Esophagus muscularis mucosa (tissue), 3 donors: ENCODE results near the gene SH3TC2.

ENCODE experiments used
- POLR2A ChIP-seq: fragments of 450-650 bp; IDR thresholded peaks from one replicate; pipeline ENCODE4 v1.6.1; 2017; ENCODE audit warnings: antibody characterized with exemption, moderate library complexity, mild to moderate bottlenecking, low read depth
- POLR2AphosphoS5 ChIP-seq, 2 donors: sonication (generic); formaldehyde crosslinking; IDR thresholded peaks; one replicate each; pipeline ENCODE4 v1.6.1; 2017; ENCODE audit warnings: antibody characterized with exemption in 2 of 2
- TF ChIP-seq, protein P1 (sequence below), 3 experiments: fragments of 200-600 bp in 2 of 3; fragments of 450-650 bp in 1 of 3; sonication (generic) in 2 of 3; IDR thresholded peaks; one replicate each; pipeline ENCODE4 v1.5.1; 2017 to 2019; ENCODE audit warnings: antibody characterized with exemption in 3 of 3, mild to moderate bottlenecking in 2 of 3, moderate library complexity in 1 of 3

GRCh38 chr5:149028984-149029383, 33.9 kb downstream of the SH3TC2 start:
- TF ChIP-seq POLR2A, result no peak
- TF ChIP-seq, protein P1, sequence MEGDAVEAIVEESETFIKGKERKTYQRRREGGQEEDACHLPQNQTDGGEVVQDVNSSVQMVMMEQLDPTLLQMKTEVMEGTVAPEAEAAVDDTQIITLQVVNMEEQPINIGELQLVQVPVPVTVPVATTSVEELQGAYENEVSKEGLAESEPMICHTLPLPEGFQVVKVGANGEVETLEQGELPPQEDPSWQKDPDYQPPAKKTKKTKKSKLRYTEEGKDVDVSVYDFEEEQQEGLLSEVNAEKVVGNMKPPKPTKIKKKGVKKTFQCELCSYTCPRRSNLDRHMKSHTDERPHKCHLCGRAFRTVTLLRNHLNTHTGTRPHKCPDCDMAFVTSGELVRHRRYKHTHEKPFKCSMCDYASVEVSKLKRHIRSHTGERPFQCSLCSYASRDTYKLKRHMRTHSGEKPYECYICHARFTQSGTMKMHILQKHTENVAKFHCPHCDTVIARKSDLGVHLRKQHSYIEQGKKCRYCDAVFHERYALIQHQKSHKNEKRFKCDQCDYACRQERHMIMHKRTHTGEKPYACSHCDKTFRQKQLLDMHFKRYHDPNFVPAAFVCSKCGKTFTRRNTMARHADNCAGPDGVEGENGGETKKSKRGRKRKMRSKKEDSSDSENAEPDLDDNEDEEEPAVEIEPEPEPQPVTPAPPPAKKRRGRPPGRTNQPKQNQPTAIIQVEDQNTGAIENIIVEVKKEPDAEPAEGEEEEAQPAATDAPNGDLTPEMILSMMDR (IDR thresholded peaks at IDR 0.05), result no peak
- no peak for TF ChIP-seq POLR2AphosphoS5 (IDR thresholded peaks at IDR 0.05)
